Right forelimb (tissue), 1 donor: ENCODE results near the gene ARHGAP33.

Experiments
- DNase-seq: peaks from one replicate; pipeline ENCODE4 v3.0.0-alpha.2; 2018

ARHGAP33 gene

DNA sequence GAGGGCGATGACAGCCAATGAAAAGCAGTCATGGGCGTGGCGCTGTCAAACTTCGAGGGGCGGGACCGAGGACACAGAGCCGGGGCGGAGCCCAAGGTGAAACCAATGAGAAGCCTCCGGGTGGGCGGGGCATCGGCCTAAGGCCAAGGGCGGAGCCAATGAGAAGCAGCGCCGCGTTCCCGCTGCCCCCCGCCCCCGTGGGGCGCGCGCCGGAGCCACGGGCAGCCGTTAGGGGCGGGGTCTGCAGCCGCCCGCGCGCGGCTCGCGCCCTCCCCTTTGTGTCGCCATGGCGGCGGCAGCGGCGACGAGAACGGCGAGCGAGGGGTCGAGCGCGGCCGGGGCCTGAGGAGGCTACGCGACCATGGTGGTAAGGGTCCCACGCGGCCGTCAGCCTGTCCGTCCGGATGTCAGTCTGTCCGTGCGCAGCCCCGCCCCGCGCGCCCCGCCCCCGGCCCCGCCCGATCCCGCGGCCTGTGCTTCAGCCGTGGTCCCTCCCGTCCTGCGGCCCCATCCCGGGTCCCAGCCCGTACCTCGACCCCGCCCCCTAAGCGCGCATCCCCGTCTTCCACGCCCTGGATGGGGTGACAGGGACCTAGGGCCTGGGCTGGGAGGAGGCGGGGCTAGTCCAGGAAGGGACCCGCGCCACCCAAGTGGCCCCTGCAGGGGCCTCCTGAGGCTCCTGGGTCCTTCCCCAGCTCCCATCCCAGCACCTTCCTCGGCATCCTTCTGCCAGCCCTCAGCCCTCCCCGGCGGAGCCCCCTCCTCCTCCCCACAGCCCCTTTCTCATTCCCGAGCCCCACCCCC is at the start of gene ARHGAP33:
Gene ARHGAP33 (plus strand): TSS at position 267 of the 804 bp plus-strand sequence. CDS start 95 bp downstream, at position 362.
- DNase-seq: peak; percentile 99

DNA sequence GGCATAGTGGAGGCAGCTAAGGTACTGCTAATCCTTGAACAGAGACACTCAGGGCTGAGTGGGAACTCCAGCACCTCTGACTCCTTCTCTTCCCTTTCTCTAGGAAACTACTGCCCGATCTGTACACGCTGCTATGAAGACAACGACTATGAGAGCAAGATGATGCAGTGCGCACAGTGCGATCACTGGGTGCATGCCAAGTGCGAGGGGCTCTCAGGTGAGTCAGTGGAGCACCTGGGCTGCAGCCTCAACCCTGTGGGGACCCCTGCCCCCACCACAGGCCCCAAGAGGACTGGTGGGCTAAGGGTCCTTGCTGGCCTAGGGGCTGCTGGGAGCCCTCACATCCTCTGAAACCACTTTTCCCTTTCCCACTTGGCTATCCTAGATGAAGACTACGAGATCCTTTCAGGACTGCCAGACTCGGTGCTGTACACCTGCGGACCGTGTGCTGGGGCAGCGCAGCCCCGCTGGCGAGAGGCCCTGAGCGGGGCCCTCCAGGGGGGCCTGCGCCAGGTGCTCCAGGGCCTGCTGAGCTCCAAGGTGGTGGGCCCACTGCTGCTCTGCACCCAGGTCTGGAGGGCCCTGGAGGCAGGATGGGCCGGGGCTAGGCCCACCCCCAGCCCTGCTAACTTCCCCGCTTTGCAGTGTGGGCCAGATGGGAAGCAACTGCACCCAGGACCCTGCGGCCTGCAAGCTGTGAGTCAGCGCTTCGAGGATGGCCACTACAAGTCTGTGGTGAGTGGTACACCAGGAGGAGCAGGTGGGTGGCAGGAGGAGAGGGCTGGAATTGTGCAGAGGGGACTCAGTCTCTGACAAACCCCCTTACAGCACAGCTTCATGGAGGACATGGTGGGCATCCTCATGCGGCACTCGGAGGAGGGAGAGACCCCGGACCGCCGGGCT is 48.1 kb upstream of the ARHGAP33 start:
- no peak for DNase-seq

DNA sequence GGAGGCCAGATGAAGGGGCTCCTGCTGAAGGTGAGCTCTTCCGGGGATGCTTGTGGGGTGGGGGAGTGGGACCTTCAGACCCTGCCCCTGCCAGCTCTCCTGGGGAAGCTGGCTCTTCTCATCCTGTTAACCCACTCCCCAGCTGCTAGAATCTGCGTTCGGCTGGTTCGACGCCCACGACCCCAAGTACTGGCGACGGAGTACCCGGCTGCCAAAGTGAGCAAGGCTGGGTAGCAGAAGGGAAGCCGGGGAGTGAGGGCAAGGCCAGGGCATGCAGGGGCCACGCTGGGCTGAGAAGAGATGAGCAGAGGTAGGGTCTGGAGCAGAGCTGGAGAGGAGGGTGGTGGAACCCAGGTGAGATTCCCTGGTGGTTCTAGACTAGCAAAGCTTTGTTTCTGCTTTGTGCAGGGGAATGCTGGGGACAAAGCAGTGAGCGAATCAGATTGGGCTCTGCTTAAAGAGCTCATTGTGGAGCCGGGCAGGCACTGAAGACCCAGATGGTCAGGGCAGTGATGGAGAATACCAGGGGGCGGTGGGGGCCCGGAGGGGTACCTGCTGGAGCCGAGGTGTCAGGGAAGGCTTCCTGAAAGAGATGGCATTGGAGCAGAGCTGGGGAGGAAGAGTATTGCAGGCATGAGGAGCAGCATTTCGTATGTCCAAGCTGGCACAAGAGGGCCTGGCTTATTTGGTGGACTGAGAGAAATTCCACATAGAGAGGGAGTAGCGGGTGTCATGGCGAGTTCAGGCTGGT is 47.2 kb upstream of the ARHGAP33 start:
- DNase-seq: no peak

DNA sequence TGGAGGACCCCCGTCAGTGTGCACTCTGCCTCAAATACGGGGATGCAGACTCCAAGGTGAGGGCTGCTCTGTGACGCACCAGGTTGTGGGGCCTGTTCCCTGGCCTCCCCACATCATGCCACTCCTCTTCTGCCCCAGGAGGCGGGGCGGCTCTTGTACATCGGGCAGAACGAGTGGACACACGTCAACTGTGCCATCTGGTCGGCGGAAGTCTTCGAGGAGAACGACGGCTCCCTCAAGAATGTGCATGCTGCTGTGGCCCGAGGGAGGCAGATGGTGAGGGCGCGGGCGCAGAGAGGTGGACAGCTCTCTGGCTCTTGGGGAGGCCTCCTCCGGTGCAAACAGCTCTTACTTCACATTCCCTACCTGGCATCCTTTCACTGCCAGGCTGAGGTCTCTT is 46.3 kb upstream of the ARHGAP33 start:
- no peak for DNase-seq

- no peak for DNase-seq
Observed at GRCh38 chr19:35729763-35730162, 45.6 kb upstream of the ARHGAP33 start.

- no peak for DNase-seq
Observed at GRCh38 chr19:35730326-35730725, 45.0 kb upstream of the ARHGAP33 start.

DNA sequence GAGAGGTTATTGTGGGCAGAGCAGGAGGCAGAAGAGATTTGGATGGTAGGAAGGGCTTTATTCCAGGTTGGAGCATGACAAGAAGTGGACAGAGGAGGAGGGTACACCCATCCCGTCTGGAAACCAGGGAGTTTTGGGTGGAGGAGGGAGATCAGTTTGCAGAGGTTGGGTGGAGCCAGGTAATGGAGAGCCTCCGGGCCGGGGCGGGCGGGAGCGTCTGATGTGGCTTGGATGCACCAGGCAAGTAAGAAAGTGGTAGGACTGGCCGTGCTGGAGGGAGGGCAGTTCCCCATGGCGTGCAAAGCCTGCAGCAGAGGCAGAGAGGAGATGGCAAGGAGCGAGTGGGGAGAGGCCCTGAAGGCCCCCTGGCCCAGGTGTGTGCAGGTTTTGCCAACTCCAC is 44.0 kb upstream of the ARHGAP33 start:
- no peak for DNase-seq

DNA sequence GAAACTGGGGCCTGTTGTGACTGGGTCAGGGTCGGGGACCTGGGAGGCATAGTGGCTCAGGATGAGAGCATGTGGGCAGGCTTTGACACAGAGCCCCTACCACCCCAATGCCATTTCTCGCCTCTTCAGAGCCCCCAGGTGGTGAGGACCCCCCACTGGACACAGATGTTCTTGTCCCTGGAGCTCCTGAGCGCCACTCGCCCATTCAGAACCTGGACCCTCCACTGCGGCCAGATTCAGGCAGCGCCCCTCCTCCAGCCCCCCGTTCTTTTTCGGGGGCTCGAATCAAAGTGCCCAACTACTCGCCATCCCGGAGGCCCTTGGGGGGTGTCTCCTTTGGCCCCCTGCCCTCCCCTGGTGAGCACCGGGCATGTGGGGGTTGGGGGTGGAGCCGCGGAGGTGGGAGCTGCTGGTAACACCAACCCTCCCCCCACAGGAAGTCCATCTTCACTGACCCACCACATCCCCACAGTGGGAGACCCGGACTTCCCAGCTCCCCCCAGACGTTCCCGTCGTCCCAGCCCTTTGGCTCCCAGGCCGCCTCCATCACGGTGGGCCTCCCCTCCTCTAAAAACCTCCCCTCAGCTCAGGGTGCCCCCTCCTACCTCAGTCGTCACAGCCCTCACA is 43.5 kb upstream of the ARHGAP33 start:
- DNase-seq: no peak

DNA sequence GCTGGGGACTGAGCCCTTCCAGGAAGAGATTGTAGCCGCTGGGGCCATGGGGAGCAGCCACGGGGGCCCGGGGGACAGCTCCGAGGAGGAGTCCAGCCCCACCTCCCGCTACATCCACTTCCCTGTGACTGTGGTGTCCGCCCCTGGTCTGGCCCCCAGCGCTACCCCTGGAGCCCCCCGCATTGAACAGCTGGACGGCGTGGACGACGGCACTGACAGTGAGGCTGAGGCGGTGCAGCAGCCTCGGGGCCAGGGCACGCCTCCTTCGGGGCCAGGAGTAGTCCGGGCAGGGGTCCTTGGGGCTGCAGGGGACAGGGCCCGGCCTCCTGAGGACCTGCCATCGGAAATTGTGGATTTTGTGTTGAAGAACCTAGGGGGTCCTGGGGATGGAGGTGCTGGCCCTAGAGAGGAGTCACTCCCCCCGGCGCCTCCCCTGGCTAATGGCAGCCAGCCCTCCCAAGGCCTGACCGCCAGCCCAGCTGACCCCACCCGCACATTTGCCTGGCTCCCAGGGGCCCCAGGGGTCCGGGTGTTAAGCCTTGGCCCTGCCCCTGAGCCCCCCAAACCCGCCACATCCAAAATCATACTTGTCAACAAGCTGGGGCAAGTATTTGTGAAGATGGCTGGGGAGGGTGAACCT is 42.7 kb upstream of the ARHGAP33 start:
- DNase-seq: no peak

- no peak for DNase-seq
Observed at GRCh38 chr19:35733180-35734125, 41.9 kb upstream of the ARHGAP33 start.

DNA sequence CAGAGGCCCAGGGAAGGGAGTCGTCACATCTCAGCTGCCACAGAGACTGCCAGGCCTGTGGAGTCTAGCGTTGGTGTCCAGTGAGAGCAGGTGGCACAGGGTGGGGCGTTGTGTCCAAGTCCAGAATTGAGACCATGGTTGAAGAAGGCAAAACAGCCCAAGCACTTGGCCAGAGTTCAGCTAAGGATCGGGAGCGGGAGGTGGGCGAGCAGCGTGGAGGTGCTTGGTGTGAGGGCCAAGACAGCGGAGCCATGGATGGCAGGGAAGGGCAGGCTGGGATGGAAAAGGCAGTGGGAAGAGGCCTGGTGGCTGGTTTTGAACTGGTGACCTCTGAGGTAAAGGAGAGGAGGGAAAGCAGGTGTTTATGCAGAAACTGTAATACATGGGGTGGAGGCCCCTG is 41.1 kb upstream of the ARHGAP33 start:
- no peak for DNase-seq

DNA sequence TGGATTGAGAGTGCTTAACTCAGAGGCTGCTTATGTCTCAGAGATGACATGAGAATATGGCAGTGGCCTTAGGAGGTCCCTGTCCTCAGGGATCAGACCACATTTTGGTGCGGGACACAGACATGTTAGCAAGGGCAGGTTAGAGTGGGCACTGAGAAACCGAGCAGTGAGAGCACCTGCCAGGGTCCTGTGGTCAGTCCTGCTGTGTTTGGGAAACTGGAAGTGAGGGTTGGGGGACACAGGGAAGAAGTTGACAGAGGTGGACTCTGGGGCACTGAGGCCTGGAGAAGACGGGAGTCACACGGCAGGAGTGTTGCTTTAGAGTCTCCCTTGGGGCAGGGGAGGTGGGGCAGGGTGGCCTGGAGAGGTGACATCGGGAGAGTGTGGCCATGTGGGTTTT is 40.5 kb upstream of the ARHGAP33 start:
- DNase-seq: no peak

GRCh38 chr19:35736913-35737886 is 38.2 kb upstream of the ARHGAP33 start:
- DNase-seq: no peak

GRCh38 chr19:35738021-35738886 is 37.1 kb upstream of the ARHGAP33 start:
- no peak for DNase-seq

DNA sequence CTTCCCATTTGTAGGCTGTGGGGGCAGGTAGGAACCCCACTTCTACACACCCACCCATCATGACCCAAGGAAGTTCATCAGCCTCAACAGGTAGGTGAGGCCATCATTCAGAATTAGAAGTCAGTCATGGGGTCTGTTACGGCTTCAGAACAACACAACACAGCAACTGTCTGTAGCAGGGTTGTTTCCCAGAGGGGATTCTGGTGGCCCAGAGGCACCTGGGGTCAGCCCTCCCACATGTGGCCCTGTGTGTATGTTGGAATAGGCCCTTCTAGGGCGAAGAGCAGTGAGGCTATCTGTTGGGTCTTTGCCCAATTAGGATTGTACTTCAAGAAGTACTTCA is 36.5 kb upstream of the ARHGAP33 start:
- DNase-seq: no peak

GRCh38 chr19:35739275-35740107 is 35.9 kb upstream of the ARHGAP33 start:
- DNase-seq: no peak

DNA sequence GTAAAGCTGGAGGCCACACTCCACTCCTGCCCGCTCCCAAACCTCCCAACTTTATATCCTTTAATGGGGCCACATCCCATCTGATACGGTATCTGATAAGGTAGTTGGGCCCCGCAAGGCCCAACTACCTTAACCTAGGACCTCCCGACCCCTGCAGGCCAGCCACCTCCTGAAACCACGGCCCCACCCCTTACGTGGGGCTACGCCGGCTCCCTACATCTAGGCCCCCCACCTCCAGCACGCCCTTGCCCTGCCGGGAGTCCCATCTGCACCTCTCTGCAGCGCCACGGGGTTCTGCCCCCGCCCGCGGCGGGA is 35.3 kb upstream of the ARHGAP33 start:
- no peak for DNase-seq
